22Rv1 (cell line): ENCODE results near the gene RIT1.
"Not testable (repeated sequence)": the region's sequence is repeated elsewhere in the genome, so short reads cannot be mapped to it uniquely, and the experiment has no call there.

ENCODE experiments used
- H3K27ac ChIP-seq: fragments of 450-650 bp; 2 replicates; pipeline ENCODE4 v1.5.1; 2017
- CTCF ChIP-seq: fragments of 450-650 bp; IDR thresholded peaks from 2 replicates; pipeline ENCODE4 v1.5.1; 2017; ENCODE audit warnings: mild to moderate bottlenecking
- ZFX ChIP-seq: fragments of 450-650 bp; IDR thresholded peaks from 2 replicates; pipeline ENCODE4 v1.6.1; 2017; ENCODE audit warnings: antibody characterized with exemption, borderline replicate concordance

Gene RIT1

GRCh38 chr1:155899683-155900082, 11.5 kb downstream of the RIT1 start:
- no peak for TF ChIP-seq ZFX
- TF ChIP-seq CTCF = no peak
- H3K27ac ChIP-seq = no peak overlapping the region

- no peak overlapping the region for H3K27ac ChIP-seq
- TF ChIP-seq CTCF (no peak), ZFX (no peak)
Measured at GRCh38 chr1:155898888-155899287, 12.3 kb downstream of the RIT1 start.

- H3K27ac ChIP-seq = no peak overlapping the region
Measured at GRCh38 chr1:155897746-155898145, 13.4 kb downstream of the RIT1 start.

GRCh38 chr1:155896476-155896875, 14.7 kb downstream of the RIT1 start:
- H3K27ac ChIP-seq = not testable (repeated sequence)

More at GRCh38 chr1:155897746-155898145, 13.4 kb downstream of the RIT1 start:
- no peak for TF ChIP-seq CTCF
- no peak for TF ChIP-seq ZFX

GRCh38 chr1:155895617-155896016, 15.5 kb downstream of the RIT1 start:
- H3K27ac ChIP-seq = not testable (repeated sequence)

DNA sequence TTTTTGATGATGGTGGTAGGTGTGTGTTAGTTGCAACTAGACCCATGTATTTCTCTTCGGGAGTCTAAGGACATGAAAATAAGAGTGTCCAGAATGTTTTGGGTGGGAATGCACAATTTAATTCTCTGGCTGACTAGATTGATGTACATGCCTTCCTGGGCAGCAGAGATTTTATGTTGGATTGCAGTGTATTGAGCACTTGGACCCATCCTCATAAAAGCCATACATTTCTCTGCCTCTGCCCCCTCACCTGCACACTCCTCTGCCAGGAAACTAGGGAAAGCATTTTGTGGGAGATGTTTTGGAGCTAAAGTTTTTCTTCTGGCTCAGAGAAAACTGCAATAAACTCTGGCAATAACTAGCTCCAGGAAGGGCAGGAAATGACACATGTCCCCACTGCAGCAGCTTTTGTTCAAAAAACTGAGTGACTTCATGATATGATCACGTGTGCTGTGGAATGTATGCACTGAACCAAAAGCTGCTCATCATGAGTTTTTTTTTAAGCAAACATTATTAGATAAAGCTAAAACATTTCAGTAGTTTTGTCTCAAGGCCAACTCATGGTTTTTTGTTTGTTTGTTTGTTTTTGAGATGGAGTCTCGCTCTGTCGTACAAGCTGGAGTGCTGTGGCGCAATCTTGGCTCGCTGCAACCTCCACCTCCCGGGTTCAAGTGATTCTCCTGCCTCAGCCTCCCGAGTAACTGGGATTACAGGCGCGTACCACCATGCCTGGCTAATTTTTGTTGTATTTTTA, 17.6 kb downstream of the RIT1 start:
- TF ChIP-seq CTCF = no peak
- TF ChIP-seq ZFX = no peak
- peak overlapping the region; percentile 14; the same call in 1 of the 2 replicates for H3K27ac ChIP-seq

DNA sequence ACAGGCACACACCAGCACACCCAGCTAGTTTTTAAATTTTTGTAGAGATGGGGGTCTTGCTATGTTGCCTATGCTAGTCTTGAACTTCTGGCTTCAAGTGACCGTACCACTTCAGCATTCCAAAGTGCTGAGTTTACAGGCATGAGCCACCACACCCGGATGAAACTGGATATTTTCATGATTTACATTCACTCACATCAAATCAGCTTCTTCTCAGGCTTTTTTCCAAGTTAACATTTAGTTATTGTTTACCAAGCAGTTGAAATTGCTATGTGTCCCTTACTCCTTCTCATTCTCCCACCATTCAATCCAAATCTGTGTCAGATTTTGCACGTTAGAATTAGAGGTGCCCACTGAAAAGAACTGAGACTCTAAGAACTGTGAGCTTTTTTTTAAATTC, 18.4 kb downstream of the RIT1 start:
- H3K27ac ChIP-seq = peak overlapping the region; percentile 14; the same call in 1 of the 2 replicates
- TF ChIP-seq ZFX (no peak), CTCF (no peak)

- H3K27ac ChIP-seq = no peak overlapping the region
- TF ChIP-seq CTCF (no peak), ZFX (no peak)
Measured at GRCh38 chr1:155890251-155890650, 20.9 kb downstream of the RIT1 start.
